HEK293 (cell line): ENCODE results near the gene TMPRSS6.

Experiments used
- CTCF ChIA-PET: fragments of 350-600 bp; formaldehyde crosslinking; extraction: SDS; loops from one replicate; lab custom pipeline; 2021; ENCODE audit warnings: antibody characterized with exemption; lab: Yijun Ruan, JAX
- POLR2A ChIA-PET: fragments of 300-600 bp; formaldehyde crosslinking; extraction: SDS; loops from one replicate; lab custom pipeline; 2020; ENCODE audit warnings: antibody characterized with exemption, inconsistent platforms; lab: Yijun Ruan, JAX
- H3K27ac ChIP-seq: fragments of 200-500 bp; sonication (Bioruptor generic); 2 replicates; pipeline ENCODE4 v1.5.1; 2014; ENCODE audit warnings: low read depth, low read length, control low read depth, inconsistent platforms; ENCODE audit errors: extremely low read depth
- H3K36me3 ChIP-seq, 2 experiments: fragments of 200-500 bp in 1 of 2; sonication (Bioruptor generic) in 1 of 2; 1 replicate in 1 of 2; 2 replicates in 1 of 2; pipeline ENCODE4 v1.5.1; 2014 to 2017; ENCODE audit warnings: inconsistent platforms in 2 of 2, low read length in 2 of 2; ENCODE audit not compliant: control insufficient read depth in 2 of 2, insufficient read depth in 1 of 2
- H3K4me1 ChIP-seq: fragments of 200-500 bp; sonication (Bioruptor generic); 2 replicates; pipeline ENCODE4 v1.5.1; 2014; ENCODE audit warnings: mild to moderate bottlenecking, low read length, inconsistent platforms; ENCODE audit not compliant: control insufficient read depth, insufficient read depth
- H3K4me3 ChIP-seq: 2 replicates; pipeline ENCODE4 v1.5.1; 2011; ENCODE audit warnings: low read depth, mild to moderate bottlenecking, control low read depth, low read length, moderate library complexity
- H3K9me3 ChIP-seq: fragments of 200-500 bp; sonication (Bioruptor generic); 2 replicates; pipeline ENCODE4 v1.5.1; 2014; ENCODE audit warnings: low read depth, low read length, inconsistent platforms; ENCODE audit not compliant: control insufficient read depth, insufficient read depth
- ATF2 ChIP-seq: fragments of 450-650 bp; formaldehyde crosslinking; IDR thresholded peaks from 2 replicates; pipeline ENCODE4 v1.5.1; 2016; ENCODE audit warnings: missing biosample characterization, missing genetic modification characterization, low read depth
- GFI1B ChIP-seq: fragments of 450-650 bp; formaldehyde crosslinking; IDR thresholded peaks from 2 replicates; pipeline ENCODE4 v1.5.1; 2016; ENCODE audit warnings: missing biosample characterization, missing genetic modification characterization
- KLF16 ChIP-seq: fragments of 450-650 bp; formaldehyde crosslinking; IDR thresholded peaks from 2 replicates; pipeline ENCODE4 v1.5.1; 2017; ENCODE audit warnings: missing biosample characterization, missing genetic modification characterization
- REST ChIP-seq: fragments of 450-650 bp; formaldehyde crosslinking; IDR thresholded peaks from 2 replicates; pipeline ENCODE4 v1.5.1; 2016; ENCODE audit warnings: missing biosample characterization, missing genetic modification characterization
- SP7 ChIP-seq: fragments of 450-650 bp; formaldehyde crosslinking; IDR thresholded peaks from 2 replicates; pipeline ENCODE4 v1.5.1; 2016; ENCODE audit warnings: missing biosample characterization, missing genetic modification characterization
- TSHZ1 ChIP-seq: fragments of 450-650 bp; formaldehyde crosslinking; IDR thresholded peaks from 2 replicates; pipeline ENCODE4 v1.5.1; 2016; ENCODE audit warnings: missing biosample characterization, missing genetic modification characterization, borderline replicate concordance
- ZBTB20 ChIP-seq: fragments of 450-650 bp; formaldehyde crosslinking; IDR thresholded peaks from 2 replicates; pipeline ENCODE4 v1.5.1; 2016; ENCODE audit warnings: missing biosample characterization, missing genetic modification characterization
- ZBTB21 ChIP-seq: fragments of 450-650 bp; formaldehyde crosslinking; IDR thresholded peaks from 2 replicates; pipeline ENCODE4 v1.5.1; 2017; ENCODE audit warnings: missing biosample characterization, missing genetic modification characterization
- ZBTB7A ChIP-seq: fragments of 450-650 bp; formaldehyde crosslinking; IDR thresholded peaks from 2 replicates; pipeline ENCODE4 v1.5.1; 2016; ENCODE audit warnings: low read depth, missing biosample characterization, missing genetic modification characterization
- ZEB2 ChIP-seq: fragments of 450-650 bp; formaldehyde crosslinking; IDR thresholded peaks from 2 replicates; pipeline ENCODE4 v1.5.1; 2016; ENCODE audit warnings: missing biosample characterization, missing genetic modification characterization
- ZFP37 ChIP-seq: fragments of 450-650 bp; formaldehyde crosslinking; IDR thresholded peaks from 2 replicates; pipeline ENCODE4 v1.5.1; 2016; ENCODE audit warnings: missing biosample characterization, missing genetic modification characterization
- ZNF223 ChIP-seq: fragments of 450-650 bp; formaldehyde crosslinking; IDR thresholded peaks from 2 replicates; pipeline ENCODE4 v1.5.1; 2016; ENCODE audit warnings: missing biosample characterization, missing genetic modification characterization
- ZNF280C ChIP-seq: fragments of 450-650 bp; formaldehyde crosslinking; IDR thresholded peaks from 2 replicates; pipeline ENCODE4 v1.5.1; 2016; ENCODE audit warnings: missing biosample characterization, missing genetic modification characterization
- ZNF341 ChIP-seq: fragments of 450-650 bp; formaldehyde crosslinking; IDR thresholded peaks from 2 replicates; pipeline ENCODE4; 2016; ENCODE audit warnings: low read depth, missing biosample characterization, missing genetic modification characterization
- ZNF362 ChIP-seq: fragments of 450-650 bp; formaldehyde crosslinking; IDR thresholded peaks from 2 replicates; pipeline ENCODE4 v1.5.1; 2016; ENCODE audit warnings: missing biosample characterization, missing genetic modification characterization
- ZNF404 ChIP-seq: fragments of 450-650 bp; formaldehyde crosslinking; IDR thresholded peaks from 2 replicates; pipeline ENCODE4 v1.5.1; 2017; ENCODE audit warnings: missing biosample characterization, missing genetic modification characterization
- ZNF529 ChIP-seq: fragments of 450-650 bp; formaldehyde crosslinking; IDR thresholded peaks from 2 replicates; pipeline ENCODE4 v1.5.1; 2017; ENCODE audit warnings: missing genetic modification characterization, missing biosample characterization; ENCODE audit not compliant: insufficient replicate concordance
- ZNF561 ChIP-seq: fragments of 450-650 bp; IDR thresholded peaks from 2 replicates; pipeline ENCODE4 v1.5.1; 2018; ENCODE audit warnings: missing biosample characterization, missing genetic modification characterization, borderline replicate concordance
- ZNF76 ChIP-seq: fragments of 450-650 bp; formaldehyde crosslinking; IDR thresholded peaks from 2 replicates; pipeline ENCODE4; 2016; ENCODE audit warnings: low read depth, missing biosample characterization, missing genetic modification characterization, borderline replicate concordance

TMPRSS6 gene

GRCh38 chr22:37044634-37045625 lies 64.6 kb downstream of the TMPRSS6 start:
- Histone ChIP-seq H3K4me3 (no peak overlapping the region), H3K4me1 (no peaks in the 10 kb centered on the region), H3K9me3 (no peaks in the 10 kb centered on the region), H3K27ac (no peak overlapping the region), H3K36me3 (no peaks in the 10 kb centered on the region)
- CTCF ChIA-PET, result interaction anchor here (0.5 to 3.5 kb wide), 33 partner anchors 10 to 751 kb away, joined by 3 to 14 read pairs (median 4); partner anchors contain the start of genes IL2RB, MPST and TST
- POLR2A ChIA-PET, result interaction anchor here (0.6 to 1.6 kb wide), 3 partner anchors 9 to 155 kb away, joined by 3 read pairs; no protein-coding TSS in a partner anchor
- TF ChIP-seq KLF16 (tag by site-specific recombination) (no peak), ZNF341 (tag by site-specific recombination) (peak; percentile 38)

- ChIA-PET POLR2A (interaction anchor here (1.1 to 1.8 kb wide), 3 partner anchors 8 to 33 kb away, joined by 3 to 7 read pairs (median 3); partner anchors contain the start of gene KCTD17), CTCF (interaction anchor here (0.6 to 3.5 kb wide), 30 partner anchors 7 to 548 kb away, joined by 3 to 14 read pairs (median 4); partner anchors contain the start of genes IL2RB, KCTD17, MPST and TST)
- no peaks in the 10 kb centered on the region for H3K4me1 ChIP-seq
- no peaks in the 10 kb centered on the region for H3K36me3 ChIP-seq
- no peaks in the 10 kb centered on the region for H3K9me3 ChIP-seq
- no peak overlapping the region for H3K27ac ChIP-seq
- no peak overlapping the region for H3K4me3 ChIP-seq
- TF ChIP-seq GFI1B (tag by site-specific recombination) (no peak), ZNF362 (no peak), ZNF76 (tag by site-specific recombination) (no peak), ZNF561 (tag by site-specific recombination) (no peak), ZNF404 (tag by site-specific recombination) (no peak), ZNF223 (tag by site-specific recombination) (no peak), REST (tag by site-specific recombination) (peak; percentile 34; the same call in 1 of the 2 replicates), ZEB2 (tag by site-specific recombination) (no peak), ZBTB20 (0 out of 2 replicates have a peak, but pooled peaks have one; percentile 43), TSHZ1 (tag by site-specific recombination) (no peak), ZFP37 (tag by site-specific recombination) (no peak), ZBTB21 (tag by site-specific recombination) (no peak), ZNF529 (no peak), ZNF280C (tag by site-specific recombination) (no peak), ZBTB7A (tag by site-specific recombination) (no peak), SP7 (tag by site-specific recombination) (no peak), ATF2 (tag by site-specific recombination) (no peak)
Measured at GRCh38 chr22:37043828-37044538, 65.5 kb downstream of the TMPRSS6 start.
